ENCODE data around the gene ANKFY1. TPM values are rescaled to one million over a fixed set of nuclear protein-coding genes. Genes with fewer than 3 reads are reported as not detected.

Gene ANKFY1
- total and polyA plus RNA-seq, 2 donors (not counting 3 experiments of a cell fraction or from before 2014, with no cell fraction given) = 30.6 to 51.1 TPM

GRCh38 chr17:4246674-4247073 is 17.1 kb downstream of the ANKFY1 start:
- POLR2A ChIA-PET = no interaction called here
- TF ChIP-seq POLR2A (IDR thresholded peaks at IDR 0.05; ENCODE audit: low read depth, low read length) (no peak), JUN (IDR thresholded peaks at IDR 0.05; ENCODE audit: borderline replicate concordance, insufficient read depth, insufficient read length, low read depth) (no peak), FOS (IDR thresholded peaks at IDR 0.05; ENCODE audit: borderline replicate concordance, insufficient read depth, low read length) (no peak), POLR2AphosphoS5 (IDR thresholded peaks at IDR 0.05; ENCODE audit: insufficient read depth, low read depth, low read length) (no peak)
- DNase-seq (ENCODE audit: low read depth, low spot score) (no peak), FAIRE-seq (no peak)
- dilution Hi-C loops (cut with MboI; ENCODE audit: extremely low pct_ligation_motif_present, low sequenced_read_pairs) = no loop called here
- intact Hi-C loops (cut with micrococcal nuclease) = no loop called here
- Histone ChIP-seq H4K20me1 (replicated peaks; ENCODE audit: control insufficient read depth, extremely low read depth, insufficient read depth, low read length) (peaks cover 7% of the 10 kb centered on the region), H3K27me3 (ENCODE audit: control insufficient read depth in 2 of 2, insufficient read depth in 2 of 2, low read length in 2 of 2) (no peaks in the 10 kb centered on the region), H3K4me2 (ENCODE audit: insufficient read depth, low read length) (no peak overlapping the region), H3K9me3 (replicated peaks; ENCODE audit: control insufficient read depth, insufficient read depth, low read length) (no peaks in the 10 kb centered on the region), H3K27ac (ENCODE audit: insufficient read depth, low read depth, low read length) (no peak overlapping the region), H3K4me1 (ENCODE audit: control insufficient read depth, extremely low read depth, insufficient read depth, low read length) (no peaks in the 10 kb centered on the region), H2AFZ (ENCODE audit: low read depth, low read length) (no peak overlapping the region), H3K36me3 (ENCODE audit: control insufficient read depth in 2 of 2, extremely low read depth in 1 of 2, insufficient read depth in 2 of 2, low read length in 2 of 2) (no peaks in the 10 kb centered on the region), H3K9ac (replicated peaks; ENCODE audit: extremely low read depth, insufficient read depth, low read length) (no peak overlapping the region), H3K79me2 (ENCODE audit: control insufficient read depth, insufficient read depth, low read length) (peaks cover 66% of the 10 kb centered on the region), H3K4me3 (replicated peaks in 1 of 3; ENCODE audit: insufficient read depth in 1 of 3, low read depth in 1 of 3, low read length in 3 of 3) (no peak overlapping the region), H3K9me1 (replicated peaks; ENCODE audit: control insufficient read depth, extremely low read depth, insufficient read depth, low read length) (no peaks in the 10 kb centered on the region)
- no TSS peak for BruUV-seq (replicated peaks)
- CTCF ChIA-PET = interaction anchor here (0.9 to 1.9 kb wide), 3 partner anchors 14 to 47 kb away, joined by 3 to 10 read pairs (median 9); no protein-coding TSS in a partner anchor

GRCh38 chr17:4241535-4241934 is 22.2 kb downstream of the ANKFY1 start:
- Histone ChIP-seq H3K4me2 (ENCODE audit: insufficient read depth, low read length) (no peak overlapping the region), H4K20me1 (replicated peaks; ENCODE audit: control insufficient read depth, extremely low read depth, insufficient read depth, low read length) (peaks cover 3% of the 10 kb centered on the region), H3K79me2 (ENCODE audit: control insufficient read depth, insufficient read depth, low read length) (peaks cover 23% of the 10 kb centered on the region), H3K9me1 (replicated peaks; ENCODE audit: control insufficient read depth, extremely low read depth, insufficient read depth, low read length) (no peaks in the 10 kb centered on the region), H3K9ac (replicated peaks; ENCODE audit: extremely low read depth, insufficient read depth, low read length) (no peak overlapping the region), H3K4me1 (ENCODE audit: control insufficient read depth, extremely low read depth, insufficient read depth, low read length) (no peaks in the 10 kb centered on the region), H3K36me3 (ENCODE audit: control insufficient read depth in 2 of 2, extremely low read depth in 1 of 2, insufficient read depth in 2 of 2, low read length in 2 of 2) (peaks cover 3 to 16% of the 10 kb centered on the region in 2 experiments), H2AFZ (ENCODE audit: low read depth, low read length) (no peak overlapping the region), H3K9me3 (replicated peaks; ENCODE audit: control insufficient read depth, insufficient read depth, low read length) (no peaks in the 10 kb centered on the region), H3K4me3 (replicated peaks in 1 of 3; ENCODE audit: insufficient read depth in 1 of 3, low read depth in 1 of 3, low read length in 3 of 3) (no peak overlapping the region), H3K27ac (ENCODE audit: insufficient read depth, low read depth, low read length) (no peak overlapping the region), H3K27me3 (ENCODE audit: control insufficient read depth in 2 of 2, insufficient read depth in 2 of 2, low read length in 2 of 2) (no peaks in the 10 kb centered on the region)
- intact Hi-C loops (cut with micrococcal nuclease) = no loop called here
- no peak for TF ChIP-seq POLR2A (IDR thresholded peaks at IDR 0.05; ENCODE audit: low read depth, low read length)
- no peak for TF ChIP-seq MAX (IDR thresholded peaks at IDR 0.05; ENCODE audit: insufficient read depth, insufficient read length)
- TF ChIP-seq EZH2 (IDR thresholded peaks at IDR 0.05; ENCODE audit: borderline replicate concordance, low read depth, low read length, severe bottlenecking) = no peak
- no TSS peak for BruUV-seq (replicated peaks)
- ChIA-PET POLR2A (no interaction called here), CTCF (interaction anchor here (0.7 to 3.1 kb wide), 2 partner anchors 9 to 12 kb away, joined by 4 to 24 read pairs; no protein-coding TSS in a partner anchor)
- FAIRE-seq (no peak), DNase-seq (ENCODE audit: low read depth, low spot score) (no peak)
- dilution Hi-C loops (cut with MboI; ENCODE audit: extremely low pct_ligation_motif_present, low sequenced_read_pairs) = no loop called here

Measured in endothelial cell of umbilical vein (primary cell).